ENCODE data around the gene ADM5.

Gene ADM5

GRCh38 chr19:49680421-49681351 lies 8.7 kb upstream of the ADM5 start:
- DNase-seq = peak; percentile 96

- no peak for DNase-seq
Observed at GRCh38 chr19:49681830-49682229, 7.6 kb upstream of the ADM5 start.

GRCh38 chr19:49682274-49682673 lies 7.1 kb upstream of the ADM5 start:
- no peak for DNase-seq

GRCh38 chr19:49683814-49684250 lies 5.6 kb upstream of the ADM5 start:
- no peak for DNase-seq

GRCh38 chr19:49684251-49684982 lies 5.0 kb upstream of the ADM5 start:
- peak; percentile 37 for DNase-seq

- DNase-seq = no peak
Observed at GRCh38 chr19:49684983-49685553, 4.3 kb upstream of the ADM5 start.

GRCh38 chr19:49685845-49686332 lies 3.5 kb upstream of the ADM5 start:
- no peak for DNase-seq

- DNase-seq = no peak
Observed at GRCh38 chr19:49686503-49687088, 2.8 kb upstream of the ADM5 start.

- no peak for DNase-seq
Observed at GRCh38 chr19:49687150-49687549, 2.2 kb upstream of the ADM5 start.

GRCh38 chr19:49687566-49688316 lies 1.7 kb upstream of the ADM5 start:
- no peak for DNase-seq

- no peak for DNase-seq
Observed at GRCh38 chr19:49688531-49689132, 762 bp upstream of the ADM5 start.

GRCh38 chr19:49690079-49690655 lies 773 bp downstream of the ADM5 start:
- DNase-seq = no peak

- peak; percentile 59 for DNase-seq
Observed at GRCh38 chr19:49690656-49691242, 1.4 kb downstream of the ADM5 start, which contains the start of gene CPT1C. Gene CPT1C, plus strand, starts transcription at chr19:49691116. Its CDS starts 1,137 bp downstream, at chr19:49692253.

- peak; percentile 27 for DNase-seq
Observed at GRCh38 chr19:49691243-49692146, 2.1 kb downstream of the ADM5 start.

GRCh38 chr19:49692147-49692506 lies 2.7 kb downstream of the ADM5 start:
- no peak for DNase-seq

- DNase-seq = no peak
Observed at GRCh38 chr19:49696115-49696514, 6.7 kb downstream of the ADM5 start.

- no peak for DNase-seq
Observed at GRCh38 chr19:49696865-49697264, 7.5 kb downstream of the ADM5 start.

GRCh38 chr19:49699364-49699763 lies 10.0 kb downstream of the ADM5 start:
- no peak for DNase-seq

- no peak for DNase-seq
Observed at GRCh38 chr19:49700563-49700962, 11.2 kb downstream of the ADM5 start.

GRCh38 chr19:49701271-49701786 lies 11.9 kb downstream of the ADM5 start:
- no peak for DNase-seq
